Midbrain (tissue), 1 donor: Measurements from ENCODE around the gene BCL2L13.
A peak's percentile ranks its signal among the peaks of the same experiment; 100 is the strongest.
"Not testable (repeated sequence)": the region's sequence is repeated elsewhere in the genome, so short reads cannot be mapped to it uniquely, and the experiment has no call there.

ENCODE experiments used
- DNase-seq: peaks from one replicate; lab custom pipeline; 2025; lab: John Stamatoyannopoulos, UW

Gene BCL2L13

DNA sequence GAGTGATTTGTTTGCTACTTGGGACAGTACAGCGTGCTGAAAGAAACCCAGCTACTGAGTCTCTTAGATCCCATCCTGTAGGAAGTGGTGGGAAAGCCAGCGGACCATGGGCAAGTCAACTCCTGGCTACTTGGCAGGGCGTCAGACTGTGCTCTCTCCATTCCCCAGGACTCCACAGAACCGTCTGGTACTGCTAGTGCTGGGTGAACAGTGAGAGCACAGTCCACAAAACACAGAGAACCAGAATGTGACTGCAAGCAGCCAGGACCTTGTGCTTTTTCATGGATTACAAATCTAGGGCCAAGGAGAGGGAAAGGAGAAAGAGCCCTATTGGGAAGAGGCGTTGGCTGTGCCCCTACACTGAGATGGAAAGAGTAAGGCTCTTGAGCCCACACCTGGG lies 125.5 kb downstream of the BCL2L13 start:
- DNase-seq = no peak

DNA sequence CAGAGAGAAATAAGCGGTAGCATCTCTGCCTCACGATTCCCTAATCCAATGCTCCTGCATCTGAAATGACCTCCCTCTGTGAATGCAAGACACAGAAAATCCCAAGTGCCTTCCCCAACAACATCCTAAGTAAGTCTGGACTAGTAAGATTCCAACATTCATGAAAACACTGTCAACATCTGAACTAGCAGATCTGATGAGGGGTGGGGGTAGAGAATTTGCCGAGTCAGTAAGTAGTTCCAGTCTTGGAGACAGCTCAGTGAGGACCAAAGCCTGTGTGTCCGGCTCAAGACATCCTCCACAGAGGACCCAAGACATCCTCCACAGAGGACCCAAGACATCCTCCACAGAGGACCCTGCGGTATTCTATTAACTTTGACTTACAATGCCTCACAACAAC lies 126.3 kb downstream of the BCL2L13 start:
- not testable (repeated sequence) for DNase-seq

DNA sequence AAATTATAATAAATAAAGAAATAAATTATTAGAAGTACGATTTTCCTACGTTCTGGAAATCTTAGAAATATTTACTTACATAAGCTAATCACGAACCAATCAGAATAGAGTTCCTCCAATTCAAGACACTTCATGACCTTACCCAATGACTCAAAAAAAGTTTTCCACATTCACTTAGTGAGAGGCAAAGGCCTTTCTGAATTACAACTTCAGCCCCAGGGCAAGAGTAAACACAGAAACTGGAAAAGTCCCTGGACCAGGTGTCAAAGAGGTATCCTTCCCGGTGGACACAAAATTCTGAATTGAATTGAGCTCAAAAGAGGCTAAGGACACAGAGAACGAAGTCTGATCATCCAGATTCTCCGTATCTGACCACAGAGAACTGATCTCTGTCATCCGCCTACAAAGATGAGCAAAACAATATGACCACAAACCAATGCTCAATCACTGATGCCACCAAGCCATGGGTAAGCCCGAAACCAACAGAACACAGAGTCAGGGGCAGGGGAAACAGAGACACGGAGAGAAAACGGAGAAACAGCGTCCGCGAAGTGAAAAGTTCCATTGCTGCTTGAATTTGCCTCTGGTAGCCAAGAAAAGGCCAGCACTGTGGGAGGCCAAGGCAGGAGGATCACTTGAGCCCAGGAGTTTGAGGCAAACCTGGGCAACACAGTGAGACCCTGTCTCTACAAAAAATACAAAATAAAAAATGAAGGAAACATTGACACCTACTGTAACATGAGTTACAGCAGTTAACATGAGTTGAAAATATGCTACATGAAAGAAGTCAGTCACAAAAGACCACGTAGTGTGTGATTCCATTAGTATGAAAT lies 128.9 kb downstream of the BCL2L13 start:
- DNase-seq = no peak

DNA sequence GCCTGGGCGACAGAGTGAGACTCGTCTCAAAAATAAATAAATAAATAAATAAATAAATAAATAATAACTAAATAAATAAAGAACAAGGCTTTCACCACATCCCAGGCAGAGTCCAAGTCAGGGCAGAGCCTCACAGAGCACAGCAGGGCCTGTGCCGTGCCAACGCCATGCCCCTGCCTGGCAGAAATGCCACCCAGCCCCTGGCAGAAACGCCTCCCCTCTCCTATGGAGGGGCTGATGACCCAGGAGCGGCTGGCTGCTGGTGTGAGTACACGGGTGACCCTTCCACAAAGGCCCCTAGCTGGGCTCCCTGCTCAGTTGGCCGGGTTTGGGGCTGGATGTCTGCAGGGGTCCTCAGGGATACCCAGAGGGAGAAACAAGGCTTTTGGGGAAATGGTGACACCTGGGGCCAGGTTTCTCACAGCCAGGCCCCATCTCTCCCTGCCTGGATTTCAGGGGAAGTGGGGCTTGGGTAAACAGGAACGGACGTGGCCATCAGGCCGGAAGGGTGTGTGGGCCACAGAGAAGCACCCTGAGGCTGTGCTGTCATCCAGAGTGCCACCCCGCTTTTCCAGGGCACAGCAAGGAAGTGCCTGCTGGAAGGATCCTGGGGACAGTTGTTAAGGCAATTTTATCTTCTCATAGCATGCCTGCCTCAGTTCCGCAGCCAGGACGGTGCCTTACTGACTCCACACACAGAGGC lies 130.6 kb downstream of the BCL2L13 start:
- no peak for DNase-seq

DNA sequence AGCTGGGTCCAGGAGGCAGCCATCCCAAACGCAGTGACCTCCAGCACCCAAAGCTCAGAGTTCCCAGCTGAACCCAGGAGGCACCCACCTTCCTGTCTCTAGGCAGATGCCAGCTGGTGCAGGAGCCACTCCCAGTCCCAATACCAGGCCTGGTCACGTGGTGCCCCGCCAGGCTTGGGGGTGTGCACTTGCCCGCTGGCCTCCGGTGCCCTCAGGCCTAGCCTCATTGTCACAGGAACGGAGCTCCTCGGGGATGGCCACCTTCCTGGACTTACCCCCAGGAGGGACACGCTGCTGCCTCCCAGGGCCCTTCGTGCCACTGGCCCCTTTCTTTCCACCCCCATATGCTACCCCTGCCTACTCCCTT lies 131.1 kb downstream of the BCL2L13 start:
- DNase-seq = no peak

DNA sequence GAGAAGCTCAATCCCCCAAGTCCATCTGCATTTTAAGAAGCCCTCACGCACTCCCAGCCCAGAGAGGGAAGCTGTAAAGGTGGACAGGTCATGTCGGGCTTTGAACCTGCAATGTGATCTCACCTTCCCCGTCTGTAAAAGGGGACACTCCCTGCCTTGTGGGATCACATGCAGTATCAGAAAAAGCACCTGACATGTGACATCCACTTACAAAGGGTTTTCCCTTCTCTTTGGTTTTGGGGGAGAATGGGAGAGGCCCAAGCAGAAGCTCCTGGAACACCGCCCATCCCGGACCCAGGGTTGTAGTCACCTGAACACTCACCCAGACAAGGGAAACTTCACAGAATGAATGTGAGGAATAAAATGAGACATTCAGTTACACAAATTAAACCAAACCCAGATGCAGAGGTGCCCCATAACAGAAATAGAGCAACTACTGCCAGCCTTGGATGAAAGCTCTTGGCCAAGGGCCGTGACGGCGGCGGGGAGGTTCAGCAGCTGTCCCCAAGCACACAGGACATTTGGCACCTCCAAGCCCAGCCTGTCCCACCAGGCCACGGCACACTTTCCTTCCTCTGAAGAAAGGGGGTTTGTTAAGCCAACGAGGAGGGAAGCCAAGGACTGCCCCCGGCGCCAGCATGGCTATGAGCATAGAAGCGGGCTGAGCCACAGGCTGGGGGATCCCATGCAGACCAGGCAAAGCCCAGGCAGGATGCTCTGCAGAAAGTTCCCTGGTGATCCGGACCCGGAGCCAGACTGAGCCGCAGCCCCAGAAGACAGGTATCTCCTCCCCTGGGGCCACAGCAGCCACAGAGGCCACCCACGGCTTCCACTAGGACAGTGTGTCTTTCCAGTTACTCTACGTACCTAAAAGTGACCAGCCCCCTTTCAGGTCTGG lies 131.9 kb downstream of the BCL2L13 start:
- DNase-seq = peak; percentile 60

DNA sequence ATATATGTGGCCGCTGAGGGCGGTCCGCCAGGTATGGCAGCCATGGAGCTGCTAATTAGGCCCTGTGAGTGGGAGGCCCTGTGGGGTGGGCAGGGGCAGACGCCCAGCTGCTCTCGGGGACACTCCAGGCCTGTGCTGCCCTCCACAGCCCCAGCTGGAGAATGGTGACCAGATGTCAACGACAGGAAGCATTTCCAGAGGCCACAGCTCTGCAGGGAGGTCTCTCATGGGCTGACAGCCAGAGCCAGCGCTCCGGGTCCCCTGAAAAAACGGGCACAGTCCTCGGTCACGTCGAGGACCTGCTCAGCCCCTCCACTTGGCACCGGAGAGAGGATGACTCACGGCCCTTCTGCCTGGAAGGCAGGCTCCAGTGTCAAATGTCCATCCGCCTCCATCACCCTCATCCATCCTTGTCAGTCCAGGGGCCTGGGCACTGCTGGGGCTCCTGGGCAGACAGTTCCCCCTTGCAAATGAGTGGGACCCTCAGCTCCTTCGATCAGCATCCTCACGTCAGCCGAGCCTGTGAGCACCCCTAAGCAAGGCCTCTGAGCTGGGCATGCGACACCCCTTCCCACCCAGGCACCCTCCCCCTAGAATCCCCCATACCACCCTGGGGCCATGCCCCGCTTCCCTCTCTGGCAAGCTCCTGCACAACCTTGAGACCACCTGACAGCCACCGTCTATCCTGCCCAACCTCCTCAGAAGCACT lies 133.8 kb downstream of the BCL2L13 start:
- DNase-seq = no peak

DNA sequence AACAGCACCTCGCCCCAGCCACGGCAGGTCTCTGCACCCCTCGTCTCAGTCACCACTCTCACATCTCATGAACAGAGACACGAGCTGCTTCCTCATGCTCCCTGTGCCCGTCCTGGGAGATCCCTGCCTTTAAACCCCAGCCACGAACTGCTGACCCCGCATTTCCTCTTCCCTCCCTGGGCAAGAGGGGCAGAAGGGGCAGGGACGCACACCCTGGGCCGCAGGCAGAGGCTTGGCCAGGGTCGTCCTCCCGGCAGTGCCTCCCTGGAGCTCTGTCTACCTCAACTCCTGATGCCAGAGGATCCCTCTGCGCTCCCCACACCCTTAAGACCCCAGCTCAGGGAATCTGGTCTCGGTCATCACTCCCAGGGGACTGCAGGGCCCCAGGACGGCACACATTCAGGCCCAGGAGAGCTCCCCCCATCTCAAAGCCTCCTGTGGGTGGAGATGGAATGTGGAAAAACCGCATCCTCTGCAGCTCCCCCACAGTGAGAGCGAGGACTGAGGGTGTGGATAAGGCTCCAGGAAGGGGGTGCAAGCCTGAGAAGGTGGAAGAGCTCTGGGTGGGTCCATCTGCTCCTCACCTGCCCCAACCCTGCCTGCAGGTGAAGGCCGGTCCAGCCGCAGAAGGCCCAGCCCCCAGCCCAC lies 134.5 kb downstream of the BCL2L13 start:
- DNase-seq = no peak

DNA sequence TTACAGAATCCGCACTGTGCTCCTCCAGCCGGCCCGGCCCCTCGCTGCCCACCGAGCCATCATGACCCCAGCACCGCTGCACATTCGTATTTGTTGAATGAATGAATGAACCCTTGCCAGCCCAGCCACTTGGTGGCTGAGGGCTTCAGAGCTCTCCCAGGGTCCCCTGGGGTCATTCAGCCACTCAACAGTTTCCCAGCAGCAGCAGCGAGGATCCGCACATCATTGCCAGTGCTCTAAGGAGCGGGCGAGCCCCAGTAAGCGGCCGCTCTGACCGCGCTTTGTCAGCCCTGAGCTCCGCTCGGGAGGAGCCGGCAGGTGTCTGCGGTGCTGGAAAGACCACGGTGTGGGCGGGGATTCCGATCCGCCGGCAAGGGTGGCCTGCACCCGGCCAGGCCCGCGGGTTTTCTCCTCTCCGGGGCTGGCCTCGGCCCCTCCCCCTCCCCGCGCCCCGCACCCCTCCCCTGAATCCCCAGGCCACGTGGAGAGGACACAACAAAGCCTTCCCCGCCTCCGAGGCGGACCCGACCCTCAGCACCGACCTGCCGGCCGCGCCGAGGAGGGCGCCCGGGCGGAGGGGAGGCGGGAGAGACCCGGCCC lies 135.1 kb downstream of the BCL2L13 start:
- DNase-seq = peak; percentile 35

DNA sequence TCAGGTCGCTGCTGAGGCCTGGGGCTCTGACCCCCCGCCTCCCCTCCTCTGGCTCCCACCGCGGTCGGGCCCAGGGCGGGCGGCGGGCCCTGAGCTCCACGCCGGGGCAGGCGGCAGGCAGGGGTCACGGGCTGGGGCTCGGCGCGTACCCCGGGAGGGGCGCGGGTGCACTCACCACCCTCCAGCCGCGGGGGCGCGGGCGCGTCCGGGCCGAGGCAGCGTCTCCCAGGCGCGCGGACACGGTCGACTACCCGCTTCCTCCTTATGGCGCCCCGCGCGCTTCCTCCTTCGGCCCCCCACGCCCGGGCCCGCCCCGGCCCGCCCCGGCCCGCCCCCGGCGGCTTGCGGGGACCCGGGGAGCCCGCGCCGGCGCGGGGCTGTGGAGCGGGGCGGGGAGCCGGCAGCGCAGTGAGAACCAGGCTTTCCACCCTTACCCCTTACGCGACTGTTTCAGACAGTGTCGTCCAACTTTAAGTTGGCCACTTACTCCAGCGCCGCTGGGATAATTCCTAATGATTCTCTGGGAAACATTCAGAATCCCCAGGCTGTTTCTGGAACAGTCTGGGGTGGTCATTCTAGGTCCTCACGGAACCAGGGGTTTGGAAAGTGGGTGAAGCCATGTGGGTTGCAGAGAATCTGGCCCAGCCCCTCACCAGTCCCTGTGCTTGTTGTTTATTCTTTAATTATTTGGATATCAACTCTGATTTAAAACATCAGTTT lies 135.8 kb downstream of the BCL2L13 start, which contains the start of gene BID:
Gene BID (minus strand): TSS at position 264 of the 720 bp plus-strand sequence. CDS start 24,353 bp downstream, outside the sequence.
- DNase-seq = no peak

DNA sequence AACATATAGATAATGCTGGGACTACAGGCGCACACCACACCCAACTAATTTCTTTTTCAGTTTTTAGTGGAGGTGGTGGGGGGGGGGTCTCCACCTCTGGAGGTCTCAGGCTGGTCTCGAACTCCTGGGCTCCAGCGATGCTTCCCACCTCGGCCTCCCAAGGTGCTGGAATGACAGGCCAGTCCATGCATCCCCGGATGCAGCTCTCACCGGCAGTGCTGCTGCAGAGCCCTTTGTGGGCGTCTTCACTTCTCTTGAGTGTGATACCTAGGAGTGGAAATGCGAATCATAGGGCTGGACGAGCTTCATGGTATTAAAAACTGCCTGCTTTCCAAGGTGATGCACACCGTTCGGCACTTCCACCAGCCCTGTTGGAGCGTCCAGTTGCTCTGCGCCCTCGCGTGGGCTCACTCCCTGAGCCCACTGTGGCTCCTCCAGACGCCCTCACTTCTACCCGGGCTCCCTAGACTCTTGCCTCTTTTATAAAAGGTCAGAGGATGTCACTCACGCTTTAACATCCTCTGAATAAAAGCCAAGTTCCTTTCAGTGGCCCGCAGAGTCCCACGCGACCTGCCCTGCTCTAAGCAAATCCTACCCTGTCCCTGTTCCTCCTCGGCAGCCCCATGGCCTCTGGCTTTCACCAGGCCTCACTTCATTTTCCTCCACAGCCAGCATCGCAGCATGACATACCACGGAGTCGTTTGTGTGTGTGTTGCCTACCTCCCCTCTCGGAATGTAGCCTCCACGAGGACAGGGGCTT lies 136.5 kb downstream of the BCL2L13 start:
- DNase-seq = no peak

DNA sequence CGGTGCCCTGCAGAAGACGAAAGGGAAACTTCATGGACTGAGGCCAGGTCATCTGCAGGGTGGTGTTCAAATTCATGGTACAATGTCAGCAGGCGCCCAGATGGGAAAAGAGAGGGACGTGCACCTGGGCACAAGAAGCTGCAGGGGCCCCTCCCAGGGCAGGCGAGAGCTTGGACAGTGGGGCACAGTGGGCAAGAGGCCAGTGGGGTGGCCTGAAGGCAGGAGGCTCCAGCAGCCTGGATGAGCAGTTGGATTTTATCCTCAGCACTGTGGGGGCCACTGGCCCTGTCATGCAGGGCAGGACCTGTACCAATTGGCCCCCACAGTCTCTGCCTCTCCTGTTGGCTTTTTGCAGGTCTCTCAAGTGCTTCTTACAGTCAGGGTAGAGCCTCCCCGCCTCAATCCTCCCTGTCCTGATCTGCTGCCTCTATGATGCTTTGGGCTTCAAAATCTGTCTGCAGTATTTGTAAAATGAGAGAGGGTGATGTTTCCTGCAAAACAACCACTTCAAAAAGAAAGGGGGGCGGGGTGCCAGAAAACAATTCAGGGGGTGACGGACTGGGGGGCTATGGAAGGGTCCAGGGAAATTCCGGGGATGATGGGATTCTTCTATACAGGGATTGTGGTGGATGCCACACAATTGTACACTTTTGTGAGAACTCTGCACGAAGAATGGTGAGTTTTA lies 137.4 kb downstream of the BCL2L13 start:
- DNase-seq = no peak

DNA sequence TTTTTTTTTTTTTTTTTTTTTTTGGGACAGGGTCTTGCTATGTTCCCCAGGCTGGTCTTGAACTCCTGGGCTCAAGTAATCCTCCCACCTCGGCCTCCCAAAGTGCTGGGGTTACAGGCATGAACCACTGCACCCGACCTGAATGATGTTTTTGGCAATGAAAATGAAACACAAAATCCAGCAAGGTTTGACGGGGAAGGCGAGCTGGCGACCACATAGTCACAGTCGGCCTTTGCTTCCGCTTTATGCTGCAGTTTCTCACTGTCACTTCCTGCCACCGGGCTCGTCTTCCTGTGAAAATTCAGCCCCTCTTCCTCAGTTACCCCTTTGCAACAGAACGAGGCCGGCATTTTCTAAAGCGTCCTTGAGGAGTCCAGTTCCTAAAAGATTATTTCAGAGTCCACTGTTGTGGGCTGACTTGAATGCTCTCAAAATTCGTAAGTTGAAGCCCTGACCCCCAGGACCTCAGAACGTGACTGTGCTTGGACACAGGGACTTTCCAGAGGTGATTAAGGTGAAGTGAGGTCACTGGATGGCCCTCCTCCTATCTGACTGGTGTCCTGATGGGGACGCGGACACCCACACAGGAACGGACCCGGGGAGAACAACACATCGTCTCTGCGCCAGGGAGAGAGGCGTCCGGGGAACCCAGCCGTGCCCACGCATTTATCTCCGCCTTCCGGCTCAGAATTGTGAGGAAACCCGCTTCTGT lies 138.6 kb downstream of the BCL2L13 start:
- no peak for DNase-seq

DNA sequence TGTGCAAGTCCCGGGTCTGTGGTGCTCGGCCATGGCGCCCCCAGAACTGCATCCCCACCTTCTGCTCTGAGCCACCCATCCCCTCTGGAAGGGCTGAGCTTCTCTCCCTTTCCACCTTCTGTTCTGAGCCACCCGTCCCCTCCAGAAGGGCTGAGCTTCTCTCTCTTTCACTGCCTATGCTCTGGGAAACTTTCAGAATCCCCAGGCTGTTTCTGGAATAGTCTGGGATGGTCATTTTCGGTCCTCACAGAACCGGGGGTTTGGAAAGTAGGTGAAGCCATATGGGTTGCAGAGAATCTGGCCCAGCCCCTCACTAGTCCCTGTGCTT lies 139.1 kb downstream of the BCL2L13 start:
- DNase-seq = no peak

DNA sequence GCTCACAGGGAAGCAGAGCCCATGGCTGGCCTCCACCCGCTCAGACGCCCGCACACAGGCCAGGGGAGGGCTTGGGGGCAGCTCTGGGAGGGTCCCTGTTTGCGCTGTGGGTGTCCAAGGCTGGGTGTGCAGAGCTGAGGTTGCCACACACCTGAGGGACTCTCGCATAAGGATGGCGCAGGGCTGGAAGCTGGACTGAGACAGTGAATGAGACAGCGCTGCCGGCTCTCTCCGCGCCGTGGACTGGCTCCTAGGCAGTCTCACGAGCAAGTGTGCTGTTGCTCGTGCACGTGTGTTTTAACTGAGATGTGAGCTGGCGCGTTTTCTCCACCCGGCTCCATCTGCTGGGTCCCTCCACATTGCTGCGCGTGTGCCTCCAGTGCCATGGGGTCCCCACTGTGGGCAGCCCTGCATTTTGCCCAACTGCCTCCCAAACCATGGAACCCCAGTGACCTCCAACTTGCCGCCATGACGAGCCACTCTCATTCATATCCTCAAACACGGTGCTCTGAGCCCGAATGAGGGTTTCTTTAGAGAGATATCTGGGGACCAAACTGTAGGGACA lies 139.9 kb downstream of the BCL2L13 start:
- no peak for DNase-seq

DNA sequence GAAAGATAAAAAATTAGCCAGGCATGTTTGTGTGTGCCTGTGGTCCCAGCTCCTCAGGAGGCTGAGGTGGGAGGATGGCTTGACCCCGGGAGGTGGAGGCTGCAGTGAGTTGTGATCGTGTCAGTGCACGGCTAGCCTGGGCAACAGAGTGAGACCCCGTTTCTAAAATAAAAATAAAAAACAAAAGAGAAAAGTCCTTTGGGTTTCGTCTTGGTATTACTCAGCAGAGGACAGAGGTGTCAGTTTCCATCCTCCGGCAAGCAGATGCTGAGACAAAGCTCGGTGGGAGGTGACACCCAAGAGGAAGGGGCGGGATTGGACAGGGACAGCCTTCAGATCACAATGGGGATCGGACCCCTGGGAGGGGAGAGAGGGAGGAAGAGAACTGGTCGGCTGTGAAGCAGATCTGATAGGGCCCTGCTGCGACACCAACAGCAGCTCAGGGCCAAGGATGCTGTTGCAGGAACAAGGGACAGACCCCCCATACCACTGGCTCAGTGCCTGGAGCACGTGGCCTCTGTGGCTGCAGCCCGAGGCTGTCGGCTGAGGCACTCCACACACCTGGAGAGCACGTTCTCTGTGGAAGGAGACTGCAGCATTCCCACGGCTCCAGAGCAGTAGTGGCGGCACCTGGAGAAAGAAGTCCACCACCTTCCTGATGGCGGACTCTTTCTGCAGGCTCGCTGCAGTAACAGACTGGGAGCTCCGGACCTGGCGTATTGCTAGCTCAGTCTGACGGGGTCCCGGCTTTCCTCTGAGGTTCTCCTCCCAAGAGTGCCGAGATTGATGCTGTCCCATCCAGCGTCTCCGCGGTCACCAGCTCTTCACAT lies 140.9 kb downstream of the BCL2L13 start:
- DNase-seq = no peak
